ENCODE measurements around the gene ATP6V1F.

Gene ATP6V1F

GRCh38 chr7:128835790-128836641, 26.6 kb upstream of the ATP6V1F start:
- no peak for DNase-seq (ENCODE audit: low spot score)

- no peak for DNase-seq (ENCODE audit: low spot score)
Observed at GRCh38 chr7:128836729-128837348, 25.8 kb upstream of the ATP6V1F start.

- DNase-seq (ENCODE audit: low spot score), result no peak
Observed at GRCh38 chr7:128837521-128837921, 25.1 kb upstream of the ATP6V1F start.

- DNase-seq (ENCODE audit: low spot score), result no peak
Observed at GRCh38 chr7:128838109-128838779, 24.4 kb upstream of the ATP6V1F start.

- no peak for DNase-seq (ENCODE audit: low spot score)
Observed at GRCh38 chr7:128838981-128839731, 23.5 kb upstream of the ATP6V1F start.

GRCh38 chr7:128839751-128840177, 22.9 kb upstream of the ATP6V1F start:
- no peak for DNase-seq (ENCODE audit: low spot score)

GRCh38 chr7:128840326-128841170, 22.1 kb upstream of the ATP6V1F start:
- DNase-seq (ENCODE audit: low spot score), result no peak

GRCh38 chr7:128841171-128841690, 21.4 kb upstream of the ATP6V1F start:
- no peak for DNase-seq (ENCODE audit: low spot score)

GRCh38 chr7:128841921-128842673, 20.6 kb upstream of the ATP6V1F start:
- peak; percentile 50 for DNase-seq (ENCODE audit: low spot score)

GRCh38 chr7:128842674-128843641, 19.7 kb upstream of the ATP6V1F start:
- DNase-seq (ENCODE audit: low spot score), result no peak

- no peak for DNase-seq (ENCODE audit: low spot score)
Observed at GRCh38 chr7:128843938-128844621, 18.6 kb upstream of the ATP6V1F start.

- no peak for DNase-seq (ENCODE audit: low spot score)
Observed at GRCh38 chr7:128844777-128845311, 17.8 kb upstream of the ATP6V1F start.

GRCh38 chr7:128845475-128845874, 17.2 kb upstream of the ATP6V1F start:
- DNase-seq (ENCODE audit: low spot score), result no peak

GRCh38 chr7:128845987-128846386, 16.7 kb upstream of the ATP6V1F start:
- DNase-seq (ENCODE audit: low spot score), result no peak

- DNase-seq (ENCODE audit: low spot score), result no peak
Observed at GRCh38 chr7:128846781-128847444, 15.7 kb upstream of the ATP6V1F start.

- no peak for DNase-seq (ENCODE audit: low spot score)
Observed at GRCh38 chr7:128847721-128848211, 14.9 kb upstream of the ATP6V1F start.

All from CD4-positive, alpha-beta T cell treated with Interleukin-2 at 100 ng/mL for 4 hours (primary cell).